ENCODE results near the gene NOXA1.
A peak's percentile ranks its signal among the peaks of the same experiment; 100 is the strongest.
"Not testable (repeated sequence)": the region's sequence is repeated elsewhere in the genome, so short reads cannot be mapped to it uniquely, and the experiment has no call there.

The NOXA1 gene

DNA sequence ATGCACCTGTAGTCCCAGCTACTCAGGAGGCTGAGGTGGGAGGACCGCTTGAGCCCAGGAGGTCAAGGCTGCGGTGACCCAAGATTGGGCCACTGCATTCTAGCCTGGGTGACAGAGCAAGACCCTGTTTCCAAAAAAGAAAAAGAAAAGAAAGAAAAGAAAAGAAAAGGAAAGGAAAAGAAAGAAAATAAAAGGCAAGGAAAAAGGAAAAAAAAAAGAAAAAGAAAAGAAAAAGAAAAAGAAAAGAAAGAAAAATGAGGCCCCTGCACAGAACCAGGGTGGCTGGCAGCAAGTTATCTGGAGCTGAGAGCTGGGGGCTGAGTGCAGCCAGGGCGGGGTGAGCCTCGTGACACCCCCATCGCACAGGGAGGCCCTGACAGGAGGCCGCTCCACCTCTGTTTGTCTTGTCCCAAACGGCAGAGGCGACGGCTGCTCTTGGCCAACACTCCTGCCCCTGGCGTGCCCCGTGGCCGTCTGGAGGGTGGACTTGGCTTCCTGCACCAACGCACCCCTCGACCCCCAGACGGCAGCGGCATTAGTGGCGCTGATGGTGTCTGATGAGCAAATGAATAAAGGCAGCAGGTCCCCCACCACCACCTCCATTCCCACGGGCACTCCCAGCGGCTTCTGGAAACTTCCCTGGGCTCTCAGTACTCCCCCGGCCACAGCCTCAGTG lies 17.0 kb upstream of the NOXA1 start:
- DNase-seq = no peak

DNA sequence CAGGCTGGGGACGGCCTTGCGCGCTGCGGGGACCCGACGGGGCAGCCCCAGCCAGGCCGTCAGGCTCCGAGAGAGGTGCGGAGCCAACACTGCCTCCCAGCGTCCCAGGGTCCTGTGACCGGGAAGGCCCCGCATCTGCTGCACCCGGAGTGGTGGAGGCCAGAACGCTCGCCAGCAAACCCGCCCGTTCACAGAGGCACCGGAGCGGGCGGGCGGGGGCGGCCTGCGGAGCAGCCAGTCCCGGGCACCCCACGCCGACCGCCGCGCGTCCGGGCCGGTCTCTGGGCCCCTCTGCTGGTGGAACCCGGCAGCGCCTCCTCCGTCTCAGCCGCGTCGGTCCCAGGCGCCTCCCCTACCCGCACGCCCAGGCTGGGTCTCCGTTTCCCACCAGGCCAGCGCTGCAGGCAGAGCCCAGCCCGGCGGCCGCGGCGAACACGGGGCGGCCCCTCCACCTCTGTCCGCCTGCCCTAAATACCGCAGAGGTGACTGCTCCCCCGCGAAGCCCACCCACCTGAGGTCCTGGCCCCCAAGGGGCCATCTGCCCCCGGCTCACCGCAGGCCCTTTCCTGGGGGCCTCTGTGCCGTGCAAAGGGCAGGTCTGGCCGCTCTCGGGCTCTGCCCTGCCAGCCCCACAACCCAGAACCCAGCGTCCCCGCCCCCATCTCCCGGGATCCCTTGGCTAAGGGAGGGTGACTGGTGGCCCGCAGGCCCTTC lies 16.2 kb upstream of the NOXA1 start:
- DNase-seq = peak; percentile 48

DNA sequence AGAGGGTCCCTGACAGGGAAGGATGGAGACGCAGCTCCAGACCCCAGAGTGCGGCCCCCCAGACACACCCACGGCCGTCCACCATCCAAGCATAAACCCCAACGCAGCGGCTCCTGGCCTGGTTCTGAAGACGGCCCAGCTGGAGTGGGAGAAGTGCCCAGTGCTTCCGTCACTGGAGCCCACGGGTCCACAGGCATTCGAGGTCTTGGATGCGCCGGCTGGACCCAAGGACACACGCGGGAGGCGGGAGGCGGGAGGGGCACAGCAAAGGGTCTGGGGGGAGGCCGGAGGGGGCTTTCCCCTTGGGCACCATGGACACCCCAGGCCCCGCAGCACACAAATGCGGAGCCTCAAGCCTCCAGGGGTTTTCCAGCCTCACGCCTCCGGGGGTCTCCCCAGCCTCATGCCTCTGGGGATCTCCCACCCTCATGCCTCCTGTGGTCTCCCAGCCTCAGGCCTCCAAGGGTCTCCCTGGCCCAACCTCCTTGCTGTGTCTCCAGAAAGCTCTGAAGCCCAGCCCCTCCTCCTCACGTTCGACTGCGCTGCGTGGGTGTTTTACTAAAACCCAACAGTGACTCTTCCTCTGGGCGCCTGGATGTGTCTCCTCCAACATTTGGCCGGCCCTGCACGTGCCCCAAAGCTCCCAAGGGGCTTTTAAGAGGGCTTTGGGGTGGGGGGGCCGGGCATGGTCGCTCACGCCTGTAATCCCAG lies 15.4 kb upstream of the NOXA1 start:
- no peak for DNase-seq

DNA sequence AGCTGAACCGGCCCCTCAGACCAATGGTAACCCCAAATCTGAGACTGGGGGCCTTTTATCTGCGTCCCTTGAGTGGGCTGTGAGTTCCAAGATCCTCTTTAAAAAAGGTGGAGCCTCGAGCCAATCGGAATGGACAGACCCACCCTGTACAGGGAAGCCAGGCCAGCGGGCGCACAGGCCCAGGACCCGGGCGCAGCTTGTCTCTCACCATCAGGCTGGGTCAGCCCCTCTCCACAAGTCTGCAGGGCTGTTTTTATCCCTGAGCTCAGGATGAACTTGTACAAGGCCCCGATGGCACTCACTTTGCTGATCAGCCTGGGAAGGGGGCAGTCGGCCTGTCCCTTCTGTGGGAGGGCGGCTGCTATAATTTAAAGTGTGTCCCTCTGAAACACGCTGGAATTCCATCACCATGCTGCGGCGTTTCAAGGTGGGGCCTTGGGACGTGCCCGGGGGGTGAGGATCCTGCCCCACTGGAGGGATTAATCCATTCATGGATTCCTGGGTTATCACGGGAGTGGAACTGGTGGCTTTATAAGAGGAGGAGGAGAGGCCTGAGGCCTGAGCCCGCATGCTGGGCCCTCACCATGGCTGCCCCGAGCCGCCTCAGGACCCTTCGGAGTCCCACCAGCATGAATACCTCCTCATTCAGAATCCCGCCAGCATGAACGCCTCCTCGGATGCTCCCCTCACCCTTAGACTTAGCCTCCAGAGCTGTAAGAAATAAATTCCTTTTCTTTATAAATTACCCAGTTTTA lies 14.4 kb upstream of the NOXA1 start:
- DNase-seq = no peak

DNA sequence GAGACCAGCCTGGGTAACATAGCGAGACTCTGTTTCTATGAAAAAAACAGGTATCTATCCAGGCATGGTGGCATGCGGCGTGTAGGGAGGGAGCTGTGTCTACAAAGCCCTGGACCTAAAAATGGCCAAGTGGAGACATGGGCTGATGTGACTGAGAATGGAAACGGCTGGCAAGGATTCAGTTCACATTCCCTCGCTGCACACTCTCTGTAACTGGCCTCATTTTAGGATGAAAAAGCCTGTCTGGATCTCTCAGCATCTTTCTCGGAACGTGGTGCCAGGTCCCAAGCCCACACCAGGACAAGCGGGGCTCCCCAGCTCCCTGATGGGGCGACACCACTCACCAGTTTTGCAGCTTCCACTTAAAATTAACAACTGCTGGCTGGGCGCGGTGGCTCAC lies 13.7 kb upstream of the NOXA1 start:
- no peak for DNase-seq

DNA sequence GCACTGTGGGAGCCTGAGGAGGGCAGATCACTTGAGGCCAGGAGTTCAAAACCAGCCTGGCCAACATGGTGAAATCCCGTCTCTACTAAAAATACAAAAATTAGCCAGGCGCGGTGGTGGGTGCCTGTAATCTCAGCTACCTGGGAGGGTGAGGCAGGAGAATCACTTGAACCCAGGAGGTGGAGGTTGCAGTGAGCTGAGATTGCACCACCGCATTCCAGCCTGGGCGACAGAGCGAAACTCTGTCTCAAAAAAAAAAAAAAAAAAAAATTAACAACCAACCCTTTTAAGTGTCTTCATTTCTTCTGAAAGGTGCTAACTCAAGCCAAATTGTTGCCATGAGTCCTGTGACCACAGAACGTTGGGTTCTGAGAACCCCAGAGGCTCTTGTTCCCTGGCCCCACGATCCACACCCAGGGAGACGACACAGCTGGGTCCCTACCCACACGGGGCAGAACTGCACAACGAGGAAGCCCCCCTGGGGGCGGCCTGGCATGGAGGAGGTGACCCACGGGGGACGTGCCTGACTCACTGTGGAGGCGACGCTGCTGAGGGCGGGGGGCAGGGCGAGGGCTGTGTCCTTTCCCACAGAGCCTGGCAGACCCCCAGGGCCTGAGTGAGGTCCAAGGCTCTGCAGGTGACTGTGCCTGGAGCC lies 12.8 kb upstream of the NOXA1 start:
- DNase-seq = not testable (repeated sequence)

DNA sequence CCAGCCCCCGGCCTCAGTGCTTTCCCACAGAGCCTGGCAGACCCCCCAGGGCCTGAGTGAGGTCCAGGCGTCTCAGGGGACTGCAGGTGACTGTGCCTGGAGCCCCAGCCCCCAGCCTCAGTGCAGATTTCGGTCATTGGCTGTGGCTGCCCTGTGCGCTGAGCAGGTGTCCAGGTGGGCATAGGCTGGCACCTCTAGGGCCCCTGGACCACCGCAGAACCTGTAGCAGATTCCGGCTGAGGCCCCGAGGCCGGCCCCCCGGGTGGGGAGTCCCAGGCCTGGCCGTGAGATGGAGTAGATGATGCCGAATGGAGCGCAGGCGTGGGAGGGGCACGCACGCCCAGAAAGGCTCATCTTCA lies 12.3 kb upstream of the NOXA1 start:
- DNase-seq = no peak

DNA sequence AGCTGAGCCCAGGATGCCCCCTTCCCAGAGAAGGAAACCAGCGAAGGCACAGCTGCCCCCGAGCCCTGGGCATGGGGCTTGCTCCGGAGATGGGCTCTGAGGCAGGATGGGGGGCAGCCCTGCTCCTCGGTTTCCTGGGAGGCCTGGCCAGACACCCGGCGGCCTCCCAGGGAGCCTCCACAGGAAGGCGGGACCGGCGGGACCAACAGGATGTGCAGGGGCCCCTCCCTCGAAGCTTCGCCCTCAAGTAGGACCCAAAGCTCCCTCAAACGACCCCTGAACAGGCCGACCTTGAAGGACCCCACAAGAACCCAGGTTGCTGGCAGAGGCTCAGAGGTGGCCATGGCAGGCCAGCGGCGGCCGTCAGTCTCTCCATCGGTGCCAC lies 11.9 kb upstream of the NOXA1 start:
- no peak for DNase-seq

DNA sequence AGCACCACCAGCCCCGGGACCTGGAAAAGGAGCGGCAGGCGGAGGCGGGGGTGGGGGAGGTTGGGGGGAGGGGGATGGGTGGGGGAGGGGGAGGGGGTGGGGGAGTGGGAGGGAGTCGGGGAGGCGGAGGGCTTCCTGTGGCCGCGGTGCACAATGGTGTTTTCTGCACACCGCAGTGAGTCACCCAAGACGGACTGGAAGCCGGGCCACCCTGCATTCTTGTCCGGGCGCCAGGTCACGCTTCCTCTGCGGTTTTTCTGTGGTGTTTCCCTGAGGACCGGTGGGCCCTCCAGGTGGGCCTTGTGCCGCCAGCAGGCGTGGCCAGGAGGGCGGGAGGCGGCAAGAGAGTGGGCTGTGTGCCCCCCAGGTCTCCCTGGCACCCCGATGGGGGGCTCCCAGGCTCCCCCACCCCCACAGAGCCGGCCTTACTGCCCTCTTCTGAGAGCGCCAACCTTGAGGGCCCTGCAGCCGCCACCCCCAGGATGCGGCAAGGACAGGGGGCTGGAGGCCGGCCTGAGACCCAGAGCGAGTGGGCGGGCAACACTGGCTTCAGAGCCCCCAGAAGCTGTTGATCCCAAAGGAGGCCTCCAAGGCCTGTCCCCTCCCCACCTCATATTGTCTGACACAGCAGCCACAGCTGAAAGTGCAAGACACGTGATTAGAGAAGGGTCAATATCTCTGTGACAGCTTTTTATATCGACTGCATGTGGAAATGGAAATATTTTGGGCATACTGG lies 11.4 kb upstream of the NOXA1 start:
- DNase-seq = peak; percentile 81

DNA sequence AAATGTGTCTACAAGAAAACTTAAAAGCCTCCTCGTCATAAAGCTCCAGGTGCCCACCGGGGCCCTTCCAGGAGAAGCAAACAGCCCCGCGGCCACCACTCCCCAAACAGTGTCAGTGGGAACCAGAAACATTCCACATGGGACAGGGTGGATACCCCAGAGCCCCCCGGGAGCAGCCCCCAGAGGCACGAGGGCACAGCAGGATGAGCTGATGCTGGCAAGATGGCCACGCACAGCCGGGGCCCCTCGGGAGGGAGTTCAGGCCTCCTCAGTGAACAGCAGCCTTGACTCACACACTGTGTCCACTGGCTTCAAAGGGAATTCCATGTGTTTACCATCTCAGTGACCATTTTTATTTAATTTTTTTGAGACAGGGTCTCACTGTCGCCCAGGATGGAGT lies 10.8 kb upstream of the NOXA1 start:
- DNase-seq = no peak

DNA sequence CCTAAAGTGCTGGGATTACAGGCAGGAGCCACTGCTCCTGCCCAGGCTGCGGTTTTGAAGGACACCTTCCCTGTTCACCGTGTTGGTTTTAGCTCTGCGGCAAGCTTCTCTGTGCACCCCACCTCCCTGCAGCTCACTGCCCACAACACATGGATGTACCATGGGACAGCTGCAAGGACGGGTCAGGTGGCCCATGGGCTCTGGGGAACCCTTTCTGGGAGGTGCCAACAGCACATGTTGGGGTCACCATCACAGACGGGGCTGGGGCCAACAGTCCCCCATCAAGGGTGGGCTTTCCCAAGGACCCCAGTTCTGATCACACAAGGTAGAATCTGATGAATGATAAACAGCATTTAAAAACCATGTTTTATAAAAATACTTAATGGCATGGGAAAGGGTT lies 7.7 kb upstream of the NOXA1 start:
- DNase-seq = no peak

DNA sequence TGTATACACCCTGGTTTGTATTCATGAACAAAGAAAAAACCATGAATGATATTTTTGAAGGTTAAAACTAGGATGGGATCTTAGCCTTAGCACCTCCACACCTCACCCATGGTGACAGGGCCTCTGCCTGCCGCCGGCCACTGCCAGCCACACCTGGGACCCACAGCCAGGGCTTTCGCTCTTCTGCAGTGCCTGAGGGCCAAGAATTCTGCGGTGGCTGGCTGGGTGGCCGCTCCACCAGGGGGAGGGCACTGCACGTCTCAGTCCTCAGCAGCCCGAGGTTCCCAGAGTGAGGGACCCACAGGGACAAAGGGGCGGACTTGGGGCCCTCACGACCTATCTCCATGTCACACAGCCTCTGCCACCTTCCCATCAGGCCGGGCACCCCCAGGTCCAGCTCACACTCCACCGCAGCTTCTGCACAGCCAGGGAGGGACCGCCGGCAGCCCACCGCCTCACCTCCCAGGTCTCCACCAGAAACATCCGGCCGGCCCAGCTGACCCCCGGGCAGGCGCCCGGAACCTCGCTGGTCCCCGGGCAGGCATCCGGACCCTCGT lies 7.1 kb upstream of the NOXA1 start:
- DNase-seq = no peak

DNA sequence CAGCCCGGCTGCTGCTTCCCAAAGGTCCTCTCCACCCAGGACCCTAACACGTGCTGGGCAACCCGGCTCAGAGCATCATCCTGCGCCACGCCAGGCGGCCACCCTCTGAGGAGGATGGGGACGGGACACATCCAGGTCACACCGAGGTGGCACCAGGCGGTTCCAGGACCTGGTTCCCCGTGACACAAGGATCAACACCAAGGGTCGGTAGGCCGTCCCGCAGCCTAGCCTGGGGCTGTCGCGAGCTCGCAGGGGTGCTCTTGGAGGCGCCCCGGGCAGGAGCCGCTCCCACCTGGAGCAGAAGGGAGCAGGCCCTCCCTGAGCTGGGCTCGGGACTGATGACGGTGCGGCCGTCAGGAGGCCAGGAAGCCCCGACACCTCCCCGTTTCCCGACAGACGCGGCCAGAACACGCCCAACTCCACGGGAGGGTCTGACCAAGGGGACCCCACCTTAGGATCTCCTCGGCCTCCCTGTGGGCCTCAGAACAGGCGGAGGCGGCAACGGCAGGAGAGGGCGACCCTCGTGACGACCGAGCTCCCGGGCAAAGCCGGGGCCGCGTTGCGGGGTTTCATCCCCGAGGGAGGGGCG lies 6.5 kb upstream of the NOXA1 start:
- DNase-seq = no peak

DNA sequence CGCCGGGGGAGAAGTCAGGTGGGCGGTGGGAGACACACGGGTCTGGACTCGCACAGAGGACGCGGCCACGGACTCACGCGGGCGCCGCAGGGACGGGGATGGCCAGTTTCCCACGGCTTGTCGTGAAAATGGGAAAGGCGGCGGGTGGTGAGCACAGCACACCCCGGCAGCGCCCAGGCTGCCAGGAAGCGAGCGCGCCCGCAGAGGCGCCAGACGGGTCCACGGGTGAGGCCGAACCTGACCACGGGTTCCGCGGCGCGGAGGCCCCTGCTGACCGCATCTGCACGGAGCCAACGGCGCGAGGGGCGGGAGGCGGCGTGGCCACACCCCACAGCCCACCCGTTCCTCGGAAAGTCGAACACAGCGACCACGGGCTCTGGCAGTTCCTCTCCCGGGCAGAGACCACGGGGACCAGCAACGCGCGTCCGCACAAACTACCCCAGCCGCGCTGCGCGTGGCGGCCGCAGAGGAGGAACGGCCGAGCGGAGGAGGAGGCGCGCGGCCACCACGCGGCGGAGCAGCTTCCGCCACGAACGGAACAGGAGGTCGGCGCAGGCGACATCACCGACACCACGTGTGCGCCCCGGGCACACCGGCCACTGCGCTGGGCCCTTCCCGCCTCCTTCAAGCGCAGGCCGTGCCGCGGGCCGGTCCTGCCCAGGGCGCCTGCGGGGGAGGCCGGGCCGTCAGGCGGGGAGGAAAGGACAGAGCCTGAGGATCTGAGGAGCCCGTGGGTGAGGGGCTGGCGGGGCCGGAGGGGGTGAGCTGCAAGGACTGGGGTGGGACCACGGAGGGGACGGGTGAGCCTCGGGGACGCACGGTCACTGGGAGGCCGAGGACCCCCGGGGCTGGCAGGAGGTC lies 5.8 kb upstream of the NOXA1 start:
- DNase-seq = no peak

DNA sequence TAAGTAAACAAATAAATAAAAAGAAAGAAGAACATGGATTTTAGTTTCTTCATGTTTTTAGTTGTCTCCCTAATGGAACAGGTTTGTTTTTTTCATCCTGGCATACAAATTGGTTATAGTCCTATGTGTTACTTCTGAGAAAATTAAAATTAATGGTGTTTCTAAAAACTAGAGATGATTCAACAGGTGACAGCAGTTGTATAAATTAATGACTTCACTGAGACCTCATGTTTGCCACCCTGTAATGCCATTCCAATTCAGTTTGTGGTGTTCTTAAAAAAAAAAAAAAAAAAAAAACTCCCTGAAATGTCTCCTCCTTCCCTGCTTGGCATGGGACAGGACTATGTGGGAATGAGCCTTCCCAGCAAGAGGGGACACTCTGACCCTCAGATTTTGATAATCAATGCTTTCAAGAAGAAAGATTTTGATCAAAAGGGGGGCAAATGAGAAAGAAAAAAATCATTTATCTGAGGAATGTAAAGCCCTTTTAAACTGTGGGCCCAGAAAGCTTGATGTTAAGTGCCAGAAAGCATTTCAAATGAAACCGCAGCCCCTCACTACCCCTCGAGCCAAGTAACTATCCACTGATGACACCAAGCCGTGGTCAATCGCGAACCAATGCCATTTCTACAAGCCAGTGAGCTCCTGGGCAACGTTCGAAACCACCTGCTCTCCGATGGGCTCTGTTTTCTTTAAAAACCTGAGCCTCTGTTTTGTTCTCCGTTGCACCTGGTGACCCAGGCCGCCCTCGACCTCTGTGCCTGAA lies 1.2 kb upstream of the NOXA1 start:
- no peak for DNase-seq

DNA sequence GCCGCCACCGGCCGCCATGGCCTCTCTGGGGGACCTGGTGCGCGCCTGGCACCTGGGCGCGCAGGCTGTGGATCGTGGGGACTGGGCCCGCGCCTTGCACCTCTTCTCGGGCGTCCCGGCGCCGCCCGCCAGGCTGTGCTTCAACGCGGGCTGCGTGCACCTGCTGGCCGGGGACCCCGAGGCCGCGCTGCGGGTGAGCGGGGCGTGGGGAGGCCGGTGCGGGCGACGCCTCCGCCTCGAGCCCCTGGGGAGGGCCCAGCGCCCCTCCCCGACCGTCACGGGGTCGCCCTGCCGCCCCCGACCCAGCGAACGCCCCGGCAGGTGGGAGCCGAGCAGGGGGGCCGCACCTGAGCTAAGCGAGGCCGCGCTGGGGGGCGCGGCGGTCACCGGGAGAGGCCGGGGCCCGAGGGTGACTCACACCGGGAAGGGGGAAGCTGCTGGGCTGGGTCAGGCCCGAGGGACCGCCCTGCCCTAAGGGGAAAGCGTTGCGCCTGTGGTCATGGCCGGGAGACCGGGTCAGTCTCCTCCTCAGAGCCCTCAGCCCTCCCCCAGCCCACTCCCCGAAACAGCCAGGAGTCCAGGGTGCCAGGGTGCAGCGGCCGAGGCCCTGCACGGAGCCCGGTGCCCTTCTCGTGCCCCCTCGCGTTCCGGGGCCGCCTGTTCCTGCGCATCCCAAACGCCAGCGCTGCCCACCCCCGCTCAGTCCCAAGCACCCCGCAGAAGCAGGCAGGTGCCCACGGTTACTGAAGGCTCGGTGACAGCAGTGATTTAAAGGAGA lies 510 bp downstream of the NOXA1 start:
- DNase-seq = no peak

DNA sequence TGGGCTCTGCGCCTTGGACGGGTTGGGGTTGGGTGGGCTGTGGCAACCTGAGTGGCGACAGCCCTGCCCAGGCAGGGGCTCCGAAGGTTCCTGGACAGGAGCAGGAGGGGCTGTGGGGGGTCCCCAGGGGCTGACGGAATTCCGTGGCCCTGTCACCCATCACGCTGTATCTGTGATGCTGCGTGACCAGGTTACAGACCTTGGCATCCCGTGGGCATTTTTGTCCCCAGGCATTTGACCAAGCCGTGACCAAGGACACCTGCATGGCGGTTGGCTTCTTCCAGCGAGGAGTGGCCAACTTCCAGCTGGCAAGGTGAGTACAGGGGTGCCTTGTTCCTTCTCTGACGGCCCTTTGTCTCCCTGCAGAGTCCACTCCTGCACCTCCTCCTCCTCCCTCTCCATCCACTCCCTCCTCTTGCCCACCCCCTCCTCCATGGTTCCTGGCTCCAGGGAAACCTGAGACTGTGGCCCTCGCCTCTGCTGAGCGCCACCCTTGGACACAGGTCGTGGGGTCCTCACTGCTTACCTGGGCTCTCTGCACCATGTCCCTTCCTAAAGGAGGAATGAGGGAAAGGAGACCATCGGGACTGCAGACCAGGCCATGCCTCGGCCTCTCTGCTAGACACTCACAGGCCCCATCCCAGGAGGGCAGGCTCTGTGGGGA lies 3.0 kb downstream of the NOXA1 start:
- no peak for DNase-seq

Measured in fibroblast of skin of scalp (primary cell).